HG03064 (cell line): Measurements from ENCODE around the gene LRP1B.
"Not testable (repeated sequence)": the region's sequence is repeated elsewhere in the genome, so short reads cannot be mapped to it uniquely, and the experiment has no call there.

Source experiments
- ATAC-seq: cut with Tn5 transposase; IDR thresholded peaks from one replicate; pipeline ENCODE4 v1.9.1; 2021; ENCODE audit warnings: low read depth; ENCODE audit not compliant: unreplicated experiment

Gene LRP1B

DNA sequence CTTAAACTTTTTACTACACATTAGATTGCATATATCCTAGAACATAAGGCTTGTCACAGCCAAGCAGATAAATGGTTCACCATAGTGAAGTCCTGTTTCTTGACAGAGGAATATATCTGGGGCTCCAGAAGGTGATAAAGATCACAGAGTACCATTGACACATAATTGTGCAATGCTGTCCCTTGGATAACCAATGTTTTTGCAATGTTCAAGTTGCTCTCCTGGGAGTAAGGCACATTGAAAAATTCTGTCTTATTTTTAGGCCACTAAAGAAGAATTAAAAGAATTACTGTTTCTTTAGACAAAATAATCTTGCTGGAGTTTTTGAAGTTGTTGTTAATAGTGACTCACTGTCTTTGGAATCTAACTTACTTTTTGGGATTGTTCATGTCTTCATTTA is 1132.8 kb downstream of the LRP1B start:
- ATAC-seq = no peak

DNA sequence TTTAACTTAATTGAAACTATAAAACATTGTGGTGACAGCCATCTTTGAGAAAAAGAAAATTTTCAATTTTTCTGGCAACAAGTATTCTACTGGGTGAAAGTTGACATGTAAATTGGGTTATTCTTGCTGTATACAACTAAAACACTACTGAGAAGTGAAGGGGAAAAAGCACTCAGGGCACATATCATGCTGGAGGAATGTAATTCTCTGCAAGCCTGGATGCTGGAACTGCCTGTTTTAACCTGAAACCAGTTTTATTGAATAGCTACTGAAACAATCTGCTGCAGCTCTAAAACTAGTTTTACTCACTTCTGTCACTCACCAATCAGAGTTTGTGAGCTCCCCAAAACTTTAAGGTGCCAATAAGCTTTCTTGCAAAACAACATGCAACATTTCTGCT is 1136.0 kb downstream of the LRP1B start:
- ATAC-seq = no peak

- no peak for ATAC-seq
Observed at GRCh38 chr2:140990416-140990815, 1140.4 kb downstream of the LRP1B start.

DNA sequence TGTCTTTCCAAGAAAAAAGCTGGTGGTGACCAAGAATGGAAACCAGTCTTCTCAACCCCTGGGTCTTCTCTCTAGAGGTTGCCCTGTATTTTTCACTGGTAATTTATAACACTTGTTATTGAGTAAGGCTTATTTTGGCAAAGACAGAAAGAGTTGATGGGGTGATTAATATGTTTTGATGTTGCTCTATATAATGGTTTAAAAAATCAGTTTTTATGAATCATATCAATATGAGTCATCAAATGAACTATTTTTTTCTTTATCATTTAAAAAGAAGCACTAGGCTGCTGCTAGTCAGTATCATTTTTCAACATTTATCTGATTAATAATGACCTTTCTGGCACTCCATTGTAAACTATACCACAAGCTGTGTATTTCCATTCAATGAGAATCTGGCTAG is 1142.2 kb downstream of the LRP1B start:
- no peak for ATAC-seq

GRCh38 chr2:140986456-140986855 is 1144.4 kb downstream of the LRP1B start:
- ATAC-seq = no peak

- no peak for ATAC-seq
Observed at GRCh38 chr2:140975237-140975636, 1155.6 kb downstream of the LRP1B start.

DNA sequence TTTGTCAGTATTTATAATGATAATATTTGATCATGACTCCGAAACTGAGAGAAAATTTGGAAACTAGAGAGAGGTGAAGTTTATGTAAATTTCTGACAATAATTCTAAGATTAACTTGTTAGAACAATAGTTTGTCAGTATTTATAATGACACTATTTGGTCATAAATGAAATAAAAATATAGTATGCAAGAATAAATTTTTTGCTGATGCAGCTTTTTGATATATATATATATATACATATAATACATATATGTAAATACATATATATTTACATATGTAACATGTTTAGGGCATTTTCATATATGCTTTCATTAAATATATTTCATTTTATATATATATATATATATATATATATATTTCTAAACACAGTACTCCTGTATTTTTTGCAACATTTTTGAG is 1158.1 kb downstream of the LRP1B start:
- ATAC-seq = no peak

DNA sequence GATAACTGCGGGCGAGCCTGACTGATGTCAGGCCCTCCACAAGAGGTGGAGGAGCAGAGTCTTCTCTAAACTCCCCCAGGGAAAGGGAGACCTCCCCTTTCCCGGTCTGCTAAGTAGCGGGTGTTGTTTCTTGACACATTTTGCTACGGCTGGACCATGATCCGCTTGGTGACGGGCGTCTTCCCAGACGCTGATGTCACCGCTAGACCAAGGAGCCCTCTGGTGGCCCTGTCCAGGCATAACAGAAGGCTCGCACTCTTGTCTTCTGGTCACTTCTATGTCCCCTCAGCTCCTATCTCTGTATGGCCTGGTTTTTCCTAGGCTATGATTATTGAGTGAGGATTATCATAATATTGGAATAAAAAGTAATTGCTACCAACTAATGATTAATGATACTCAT is 1166.5 kb downstream of the LRP1B start:
- not testable (repeated sequence) for ATAC-seq

DNA sequence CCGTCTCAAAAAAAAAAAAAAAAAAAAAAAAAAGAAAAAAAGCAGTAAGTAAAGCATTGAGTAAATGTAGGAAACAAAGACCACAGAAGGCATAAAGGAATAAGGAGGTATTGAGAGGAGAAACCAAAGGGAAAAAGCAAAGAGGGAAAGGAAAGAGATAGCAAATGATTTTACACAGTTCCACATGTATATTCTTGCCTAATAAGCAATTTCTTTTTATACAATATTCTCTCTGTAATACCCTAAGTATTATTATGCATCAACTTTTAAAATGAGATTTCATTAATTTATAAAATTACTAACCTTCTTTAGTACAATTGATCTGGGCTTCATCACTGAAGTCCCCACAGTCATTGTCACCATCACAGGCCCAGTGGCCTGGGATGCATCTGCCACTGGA is 1180.9 kb downstream of the LRP1B start:
- no peak for ATAC-seq

DNA sequence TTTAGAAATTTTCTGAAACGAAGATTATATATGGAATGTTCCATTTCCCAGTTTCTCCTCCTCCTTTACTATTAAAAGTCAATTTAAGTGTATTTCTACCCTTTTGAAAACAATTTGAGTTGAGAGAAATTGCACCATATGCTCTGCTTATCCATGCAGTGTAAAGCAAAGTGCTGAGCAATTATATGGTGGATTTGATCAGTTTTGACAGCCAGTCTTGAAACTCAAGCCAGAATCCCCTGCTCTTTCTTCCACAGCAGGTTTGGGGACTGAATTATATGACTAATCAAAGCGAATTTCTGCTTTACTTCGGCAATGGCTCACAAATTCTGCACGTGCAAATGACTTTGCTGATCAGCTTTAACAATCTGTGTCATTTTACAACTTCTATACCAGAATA is 1183.6 kb downstream of the LRP1B start:
- no peak for ATAC-seq

DNA sequence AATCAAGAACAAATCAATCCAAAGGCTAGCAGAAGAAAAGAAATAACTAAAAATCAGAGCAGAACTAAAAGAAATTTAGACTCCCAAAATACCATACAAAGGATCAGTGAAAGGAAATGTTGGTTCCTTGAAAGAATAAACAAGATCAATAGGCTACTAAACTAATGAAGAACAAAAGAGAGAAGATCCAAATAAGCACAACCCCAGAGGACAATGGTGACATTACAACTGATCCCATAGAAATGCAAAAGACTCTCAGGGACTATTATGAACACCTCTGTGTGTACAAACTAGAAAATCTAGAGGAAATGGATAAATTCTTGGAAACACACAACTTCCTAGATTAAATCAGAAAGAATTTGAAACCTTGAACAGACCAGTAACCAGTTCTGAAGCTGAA is 1186.9 kb downstream of the LRP1B start:
- no peak for ATAC-seq

DNA sequence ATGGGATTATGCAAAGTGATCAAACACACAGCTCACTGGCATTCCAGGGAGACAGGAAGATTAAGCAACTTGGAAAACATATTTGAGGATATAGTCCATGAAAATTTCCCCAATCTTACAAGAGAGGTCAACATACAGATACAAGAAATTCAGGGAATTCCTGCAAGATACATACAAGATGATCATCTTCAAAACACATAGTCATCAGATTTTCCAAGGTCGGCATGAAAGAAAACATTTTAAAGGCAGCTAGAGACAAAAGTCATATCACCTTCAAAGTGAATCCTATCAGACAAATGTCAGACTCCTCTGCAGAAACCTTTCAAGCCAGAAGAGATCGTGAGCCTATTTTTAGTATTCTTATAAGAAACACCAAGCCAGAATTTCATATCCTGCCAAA is 1188.5 kb downstream of the LRP1B start:
- ATAC-seq = no peak

DNA sequence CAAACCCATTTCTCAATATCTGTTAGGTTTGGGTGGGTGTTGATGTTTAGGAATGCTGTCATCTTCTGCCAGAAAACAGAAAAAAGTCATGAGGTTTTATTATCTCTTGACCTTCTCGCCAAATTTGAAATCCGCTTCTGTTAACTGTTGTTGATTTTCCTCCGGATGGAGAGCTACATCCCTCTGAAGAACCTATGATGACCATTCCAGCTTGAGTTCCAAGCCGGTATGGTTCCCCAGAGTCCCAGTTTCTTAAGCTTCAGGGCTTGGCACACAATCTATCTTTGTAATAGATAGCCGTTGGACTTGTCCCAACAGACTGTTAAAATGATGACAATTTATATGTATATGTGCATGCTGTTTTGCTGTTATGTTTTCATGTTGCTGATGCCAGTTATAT is 1201.0 kb downstream of the LRP1B start:
- ATAC-seq = no peak

GRCh38 chr2:140918426-140918825 is 1212.4 kb downstream of the LRP1B start:
- no peak for ATAC-seq

GRCh38 chr2:140916410-140916809 is 1214.4 kb downstream of the LRP1B start:
- no peak for ATAC-seq

DNA sequence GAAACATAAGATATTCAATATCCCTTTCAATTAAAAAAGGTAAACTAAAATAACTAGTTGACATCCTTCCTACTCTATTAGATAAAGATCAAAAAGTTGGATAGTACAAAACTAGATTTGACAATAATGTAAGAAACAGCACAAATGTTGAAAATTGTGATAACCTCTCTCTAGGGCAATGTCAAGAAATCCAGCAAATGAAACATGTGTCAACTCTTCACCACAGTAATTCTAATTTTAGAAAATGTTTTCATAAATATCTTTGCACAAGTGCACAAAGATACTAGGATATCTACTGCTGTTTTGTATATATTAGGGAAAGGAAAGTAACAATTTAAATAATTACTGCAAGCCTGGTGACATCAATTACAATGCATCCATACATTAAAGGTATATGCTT is 1220.1 kb downstream of the LRP1B start:
- ATAC-seq = no peak

DNA sequence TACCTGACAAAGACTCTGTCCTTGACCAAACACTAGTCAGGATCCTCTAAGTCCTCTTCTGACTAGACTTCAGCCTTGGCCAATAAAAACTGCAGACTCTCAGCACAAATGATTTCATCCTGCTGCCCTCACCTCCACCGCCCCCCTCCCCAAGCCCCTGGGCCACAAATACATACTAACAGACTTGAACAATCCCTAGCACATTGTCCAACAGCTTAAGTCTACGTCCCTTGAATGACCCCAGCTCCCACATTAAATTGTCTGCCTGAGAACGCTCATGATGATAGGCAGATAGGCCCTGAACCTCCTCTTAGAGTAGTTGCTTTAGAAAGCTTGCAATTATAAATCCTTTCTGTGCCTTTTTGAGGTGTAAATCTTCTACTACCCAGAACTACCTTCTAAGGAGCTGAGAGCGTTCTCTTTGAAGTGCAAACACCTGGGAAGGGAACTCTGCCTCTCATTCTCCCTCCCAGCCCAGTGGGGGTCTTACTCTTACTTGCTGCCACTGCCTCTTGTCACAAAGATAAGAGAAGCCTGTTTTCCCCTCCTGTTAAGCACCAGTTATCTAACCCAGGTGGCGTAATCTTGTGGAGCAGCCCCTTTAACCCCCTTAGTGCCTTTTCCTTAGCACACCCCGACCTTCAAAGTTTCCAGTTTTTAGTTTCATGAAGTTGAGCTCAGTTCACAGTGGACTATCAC is 1225.6 kb downstream of the LRP1B start:
- ATAC-seq = no peak

- ATAC-seq = no peak
Observed at GRCh38 chr2:140895378-140895777, 1235.4 kb downstream of the LRP1B start.

DNA sequence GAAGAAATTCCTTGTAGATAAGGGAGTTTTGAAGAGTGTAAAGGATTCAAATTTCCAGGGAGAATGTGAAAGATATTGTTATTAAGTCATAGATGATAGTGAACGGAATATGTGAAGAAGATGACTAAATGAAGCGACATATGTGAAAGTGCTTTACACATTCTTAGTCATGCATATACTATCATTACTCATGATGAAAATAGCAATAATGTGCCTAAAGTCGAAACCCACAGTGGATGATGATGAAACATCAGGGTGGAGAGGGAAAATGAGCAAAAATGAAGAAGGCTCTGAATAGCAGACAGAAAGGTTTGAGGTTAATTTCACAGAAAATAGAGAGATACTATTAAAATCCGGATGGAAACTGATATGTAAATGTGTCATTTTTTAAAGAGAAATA is 1237.1 kb downstream of the LRP1B start:
- ATAC-seq = no peak

DNA sequence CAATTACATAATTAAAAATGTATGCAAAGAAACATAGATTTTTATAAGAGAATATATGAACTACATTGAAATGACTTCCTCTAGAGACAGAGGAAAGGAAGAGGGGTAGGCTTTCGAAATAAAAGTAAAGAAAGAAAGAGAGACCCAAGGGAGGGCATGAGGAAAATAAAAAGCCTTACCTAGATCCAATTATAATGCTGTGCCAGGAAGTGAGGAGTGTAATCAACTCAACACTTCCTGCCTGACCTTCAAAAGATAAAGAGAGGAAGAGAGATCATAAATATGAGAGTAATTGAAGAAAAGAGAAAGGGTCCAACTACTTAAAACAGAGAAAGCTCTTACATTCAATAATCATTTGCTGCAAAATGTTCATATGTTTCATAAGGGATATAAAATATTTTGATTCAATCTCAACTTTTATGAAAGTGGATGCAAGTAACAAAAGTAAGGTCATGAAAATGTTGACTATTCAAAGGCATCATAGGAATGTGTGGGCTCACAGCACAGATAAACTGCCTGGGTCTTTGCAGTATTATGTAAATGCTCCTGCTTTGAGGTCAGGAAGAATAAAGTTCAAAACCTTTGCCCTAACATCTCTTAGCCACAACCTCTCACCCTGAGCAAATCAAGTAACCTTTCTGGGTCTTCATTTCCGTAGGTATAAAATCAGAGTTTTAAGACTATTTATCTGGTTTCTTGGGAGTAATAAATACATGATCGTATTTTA is 1237.7 kb downstream of the LRP1B start:
- ATAC-seq = no peak

DNA sequence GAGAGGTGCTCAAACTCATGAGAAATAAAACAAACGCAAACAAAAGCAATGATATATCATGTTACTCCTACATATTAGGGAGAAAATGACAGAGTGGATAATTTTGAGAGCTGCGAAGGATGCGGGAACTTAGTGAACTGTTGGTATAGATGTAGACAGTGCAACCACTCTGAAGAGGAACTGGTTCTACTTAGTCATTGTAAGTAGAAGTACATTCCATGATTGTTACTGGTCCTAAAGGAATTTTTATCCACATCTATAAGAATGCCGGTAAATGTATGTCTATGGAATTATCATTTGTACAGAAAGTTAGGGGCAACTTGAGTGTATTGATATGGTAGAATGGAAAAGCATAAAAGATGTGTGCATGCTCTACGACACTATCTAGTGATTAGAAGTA is 1238.4 kb downstream of the LRP1B start:
- no peak for ATAC-seq

DNA sequence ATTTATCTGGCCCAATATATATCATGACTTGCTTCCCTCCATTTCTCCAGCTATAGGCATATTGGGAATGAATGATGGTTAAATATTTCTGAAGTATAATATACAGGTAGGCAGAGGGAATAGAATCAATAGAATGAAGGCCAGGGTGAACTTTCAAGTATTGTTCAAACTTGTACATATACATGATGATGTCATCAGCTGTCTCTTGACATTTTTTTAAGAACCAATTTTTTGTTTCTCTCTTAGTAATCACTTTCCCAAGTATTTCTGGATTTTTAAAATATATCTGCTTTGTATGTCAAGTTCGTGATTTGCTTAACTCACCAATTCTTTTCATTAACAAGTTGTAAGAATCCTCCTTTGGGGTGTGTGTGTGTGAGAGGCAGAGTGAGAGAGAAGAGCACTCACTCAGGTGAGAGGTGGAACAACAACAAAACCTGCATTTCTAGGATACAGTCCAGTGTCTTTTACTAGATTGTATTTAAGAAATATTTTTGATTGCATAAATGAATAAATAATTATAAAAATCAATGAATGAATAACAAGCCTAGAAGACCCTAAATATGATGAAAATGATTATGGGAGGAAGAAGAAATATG is 1239.1 kb downstream of the LRP1B start:
- no peak for ATAC-seq
